ENCODE results near the gene SMYD5.

GRCh38 chr2:73254343-73255006 lies 40.4 kb downstream of the SMYD5 start:
- TF ChIP-seq, protein P1, sequence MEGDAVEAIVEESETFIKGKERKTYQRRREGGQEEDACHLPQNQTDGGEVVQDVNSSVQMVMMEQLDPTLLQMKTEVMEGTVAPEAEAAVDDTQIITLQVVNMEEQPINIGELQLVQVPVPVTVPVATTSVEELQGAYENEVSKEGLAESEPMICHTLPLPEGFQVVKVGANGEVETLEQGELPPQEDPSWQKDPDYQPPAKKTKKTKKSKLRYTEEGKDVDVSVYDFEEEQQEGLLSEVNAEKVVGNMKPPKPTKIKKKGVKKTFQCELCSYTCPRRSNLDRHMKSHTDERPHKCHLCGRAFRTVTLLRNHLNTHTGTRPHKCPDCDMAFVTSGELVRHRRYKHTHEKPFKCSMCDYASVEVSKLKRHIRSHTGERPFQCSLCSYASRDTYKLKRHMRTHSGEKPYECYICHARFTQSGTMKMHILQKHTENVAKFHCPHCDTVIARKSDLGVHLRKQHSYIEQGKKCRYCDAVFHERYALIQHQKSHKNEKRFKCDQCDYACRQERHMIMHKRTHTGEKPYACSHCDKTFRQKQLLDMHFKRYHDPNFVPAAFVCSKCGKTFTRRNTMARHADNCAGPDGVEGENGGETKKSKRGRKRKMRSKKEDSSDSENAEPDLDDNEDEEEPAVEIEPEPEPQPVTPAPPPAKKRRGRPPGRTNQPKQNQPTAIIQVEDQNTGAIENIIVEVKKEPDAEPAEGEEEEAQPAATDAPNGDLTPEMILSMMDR (IDR thresholded peaks at IDR 0.05 in 8 of 11, conservative IDR thresholded peaks at IDR 0.05 in 3 of 11), result no peak
- TF ChIP-seq POLR2AphosphoS5 (IDR thresholded peaks at IDR 0.05) (no peak), POLR2A (IDR thresholded peaks at IDR 0.05) (no peak)
